Hepatocyte (in vitro differentiated cells): ENCODE results near the gene SETBP1.

Source experiments
- EZH2 ChIP-seq: fragments of 200-600 bp; sonication (generic); IDR thresholded peaks from 2 replicates; pipeline ENCODE4 v1.6.1; 2016; ENCODE audit warnings: antibody characterized with exemption, mild to moderate bottlenecking, borderline replicate concordance
- EZH2phosphoT487 ChIP-seq: fragments of 200-600 bp; sonication (generic); IDR thresholded peaks from one replicate; pipeline ENCODE4 v1.6.1; 2018; ENCODE audit warnings: antibody characterized with exemption, mild to moderate bottlenecking, low read depth, moderate library complexity; ENCODE audit not compliant: unreplicated experiment, severe bottlenecking
- TF ChIP-seq, protein P1 (sequence below): fragments of 200-600 bp; sonication (generic); IDR thresholded peaks from 2 replicates; pipeline ENCODE4 v1.5.1; 2016; ENCODE audit warnings: antibody characterized with exemption, mild to moderate bottlenecking; ENCODE audit not compliant: poor library complexity

DNA sequence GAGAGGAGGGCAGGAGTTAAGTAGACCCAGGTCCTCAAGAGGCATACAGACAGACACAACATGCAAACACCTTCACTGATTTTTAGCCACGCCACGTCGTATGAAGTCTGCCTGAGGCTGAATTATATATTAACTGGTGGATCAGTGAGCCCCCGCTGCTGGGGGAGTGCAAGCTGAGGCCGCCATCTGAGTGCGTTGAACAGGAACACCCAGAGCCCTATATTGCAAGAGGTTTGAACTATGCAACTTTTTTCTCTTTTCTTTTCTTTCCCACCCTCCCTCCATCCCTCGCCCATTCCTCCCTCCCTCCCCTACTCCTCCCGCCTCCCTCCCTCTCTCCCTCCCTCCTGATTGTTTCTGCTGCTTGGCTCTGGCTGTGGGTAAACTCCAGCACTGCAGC, 30.2 kb downstream of the SETBP1 start:
- no peak for TF ChIP-seq EZH2
- TF ChIP-seq, protein P1, sequence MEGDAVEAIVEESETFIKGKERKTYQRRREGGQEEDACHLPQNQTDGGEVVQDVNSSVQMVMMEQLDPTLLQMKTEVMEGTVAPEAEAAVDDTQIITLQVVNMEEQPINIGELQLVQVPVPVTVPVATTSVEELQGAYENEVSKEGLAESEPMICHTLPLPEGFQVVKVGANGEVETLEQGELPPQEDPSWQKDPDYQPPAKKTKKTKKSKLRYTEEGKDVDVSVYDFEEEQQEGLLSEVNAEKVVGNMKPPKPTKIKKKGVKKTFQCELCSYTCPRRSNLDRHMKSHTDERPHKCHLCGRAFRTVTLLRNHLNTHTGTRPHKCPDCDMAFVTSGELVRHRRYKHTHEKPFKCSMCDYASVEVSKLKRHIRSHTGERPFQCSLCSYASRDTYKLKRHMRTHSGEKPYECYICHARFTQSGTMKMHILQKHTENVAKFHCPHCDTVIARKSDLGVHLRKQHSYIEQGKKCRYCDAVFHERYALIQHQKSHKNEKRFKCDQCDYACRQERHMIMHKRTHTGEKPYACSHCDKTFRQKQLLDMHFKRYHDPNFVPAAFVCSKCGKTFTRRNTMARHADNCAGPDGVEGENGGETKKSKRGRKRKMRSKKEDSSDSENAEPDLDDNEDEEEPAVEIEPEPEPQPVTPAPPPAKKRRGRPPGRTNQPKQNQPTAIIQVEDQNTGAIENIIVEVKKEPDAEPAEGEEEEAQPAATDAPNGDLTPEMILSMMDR, result no peak
- TF ChIP-seq EZH2phosphoT487, result no peak
